ENCODE measurements around the gene DCP1B.

- no peak for TF ChIP-seq EZH2 (IDR thresholded peaks at IDR 0.05; ENCODE audit: insufficient read depth, poor library complexity, severe bottlenecking)
- TF ChIP-seq EZH2phosphoT487 (IDR thresholded peaks at IDR 0.05; ENCODE audit: insufficient read depth, low read depth), result no peak
Measured at GRCh38 chr12:1949771-1950470, 54.3 kb downstream of the DCP1B start.
